ENCODE measurements around the gene FBXL16. TPM values are rescaled to one million over a fixed set of nuclear protein-coding genes. Genes with fewer than 3 reads are reported as not detected.
A peak's percentile ranks its signal among the peaks of the same experiment; 100 is the strongest.

FBXL16 gene
- total and polyA plus RNA-seq, 2 of the 13 experiments (the other 11 are each of a cell fraction or from before 2014, with no cell fraction given) = 0.22 to 2.0 TPM

GRCh38 chr16:678858-679813 lies 26.5 kb downstream of the FBXL16 start (continued):
- TF ChIP-seq, protein P1, sequence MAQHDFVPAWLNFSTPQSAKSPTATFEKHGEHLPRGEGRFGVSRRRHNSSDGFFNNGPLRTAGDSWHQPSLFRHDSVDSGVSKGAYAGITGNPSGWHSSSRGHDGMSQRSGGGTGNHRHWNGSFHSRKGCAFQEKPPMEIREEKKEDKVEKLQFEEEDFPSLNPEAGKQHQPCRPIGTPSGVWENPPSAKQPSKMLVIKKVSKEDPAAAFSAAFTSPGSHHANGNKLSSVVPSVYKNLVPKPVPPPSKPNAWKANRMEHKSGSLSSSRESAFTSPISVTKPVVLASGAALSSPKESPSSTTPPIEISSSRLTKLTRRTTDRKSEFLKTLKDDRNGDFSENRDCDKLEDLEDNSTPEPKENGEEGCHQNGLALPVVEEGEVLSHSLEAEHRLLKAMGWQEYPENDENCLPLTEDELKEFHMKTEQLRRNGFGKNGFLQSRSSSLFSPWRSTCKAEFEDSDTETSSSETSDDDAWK (CRISPR knock-in tag; IDR thresholded peaks at IDR 0.05) = no peak
- TF ChIP-seq BHLHE40 (IDR thresholded peaks at IDR 0.05; ENCODE audit: low read length) (no peak), CHD2 (IDR thresholded peaks at IDR 0.05; ENCODE audit: low read depth, low read length) (no peak), RBAK (CRISPR knock-in tag; IDR thresholded peaks at IDR 0.05) (no peak), ZMYM4 (CRISPR knock-in tag; IDR thresholded peaks at IDR 0.05) (no peak), ZNF503 (CRISPR knock-in tag; IDR thresholded peaks at IDR 0.05) (no peak), ZNF253 (CRISPR knock-in tag; IDR thresholded peaks at IDR 0.05; ENCODE audit: borderline replicate concordance) (no peak), KDM4B (CRISPR knock-in tag; IDR thresholded peaks at IDR 0.05) (no peak), ZNF207 (IDR thresholded peaks at IDR 0.05; ENCODE audit: borderline replicate concordance) (no peak), RERE (CRISPR knock-in tag; IDR thresholded peaks at IDR 0.05; ENCODE audit: low read depth) (no peak), ZNF230 (CRISPR knock-in tag; IDR thresholded peaks at IDR 0.05) (peak; percentile 47; the same call in 1 of the 2 replicates), ZNF446 (CRISPR knock-in tag; IDR thresholded peaks at IDR 0.05) (no peak), PITX1 (CRISPR knock-in tag; IDR thresholded peaks at IDR 0.05) (peak; percentile 54; the same call in 1 of the 2 replicates), ZEB1 (IDR thresholded peaks at IDR 0.05; ENCODE audit: insufficient replicate concordance, low read depth) (no peak), MBNL3 (CRISPR knock-in tag; conservative IDR thresholded peaks at IDR 0.05) (no peak), ZNF766 (CRISPR knock-in tag; IDR thresholded peaks at IDR 0.05; ENCODE audit: borderline replicate concordance) (no peak), TEAD2 (CRISPR knock-in tag; IDR thresholded peaks at IDR 0.05) (no peak), KDM5A (IDR thresholded peaks at IDR 0.05; ENCODE audit: borderline replicate concordance, low read length) (peak; percentile 58; the same call in 1 of the 2 replicates)
- TF ChIP-seq, protein P2, sequence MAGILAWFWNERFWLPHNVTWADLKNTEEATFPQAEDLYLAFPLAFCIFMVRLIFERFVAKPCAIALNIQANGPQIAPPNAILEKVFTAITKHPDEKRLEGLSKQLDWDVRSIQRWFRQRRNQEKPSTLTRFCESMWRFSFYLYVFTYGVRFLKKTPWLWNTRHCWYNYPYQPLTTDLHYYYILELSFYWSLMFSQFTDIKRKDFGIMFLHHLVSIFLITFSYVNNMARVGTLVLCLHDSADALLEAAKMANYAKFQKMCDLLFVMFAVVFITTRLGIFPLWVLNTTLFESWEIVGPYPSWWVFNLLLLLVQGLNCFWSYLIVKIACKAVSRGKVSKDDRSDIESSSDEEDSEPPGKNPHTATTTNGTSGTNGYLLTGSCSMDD (CRISPR knock-in tag; IDR thresholded peaks at IDR 0.05) = no peak
